H1 (cell line): ENCODE measurements around the gene SPPL3. TPM values are rescaled to one million over a fixed set of nuclear protein-coding genes. Genes with fewer than 3 reads are reported as not detected.

Experiments used
- CTCF ChIA-PET: fragments of 300-600 bp; sonication (Branson Sonifier 250); formaldehyde crosslinking; loops from one replicate; lab custom pipeline; 2021; ENCODE audit not compliant: partially characterized antibody; lab: Charles Lee
- POLR2A ChIA-PET: fragments of 300-600 bp; sonication (Branson Sonifier 250); formaldehyde crosslinking; loops from one replicate; lab custom pipeline; 2021; ENCODE audit warnings: inconsistent platforms; ENCODE audit not compliant: partially characterized antibody; lab: Charles Lee
- DNase-seq, 2 experiments: peaks; one replicate each; pipeline versions ENCODE4 v3.0.0 to v3.0.0-alpha.2; 2010 to 2022; ENCODE audit warnings: low spot score in 2 of 2, low read depth in 1 of 2, mixed read lengths in 1 of 2
- FAIRE-seq: peaks from 2 replicates; lab custom pipeline; 2011; peaks lifted over from hg19 to GRCh38; lab: Jason Lieb, UNC
- H2AFZ ChIP-seq: 2 replicates; pipeline ENCODE4 v1.8.1; 2012; ENCODE audit warnings: low read length, inconsistent platforms
- H2AK5ac ChIP-seq: 2 replicates; pipeline ENCODE4 v1.6.1; 2013; ENCODE audit warnings: low read depth, low read length
- H2BK120ac ChIP-seq: replicated peaks from 2 replicates; pipeline ENCODE3; 2013; ENCODE audit warnings: low read depth, low read length, inconsistent platforms
- H2BK12ac ChIP-seq: 2 replicates; pipeline ENCODE4 v1.6.1; 2013; ENCODE audit warnings: low read depth, low read length
- H2BK15ac ChIP-seq: 2 replicates; pipeline ENCODE4 v1.6.1; 2013; ENCODE audit warnings: low read length
- H2BK20ac ChIP-seq: 2 replicates; pipeline ENCODE4 v1.6.1; 2013; ENCODE audit warnings: low read length
- H2BK5ac ChIP-seq: 2 replicates; pipeline ENCODE4 v1.6.1; 2013; ENCODE audit warnings: low read depth, low read length
- H3K14ac ChIP-seq: 2 replicates; pipeline ENCODE4 v1.6.1; 2013; ENCODE audit warnings: inconsistent platforms; ENCODE audit not compliant: insufficient read length
- H3K18ac ChIP-seq: 2 replicates; pipeline ENCODE4 v1.6.1; 2013; ENCODE audit warnings: low read length; ENCODE audit errors: extremely low read depth
- H3K23ac ChIP-seq: 2 replicates; pipeline ENCODE4 v1.6.1; 2013; ENCODE audit warnings: inconsistent platforms; ENCODE audit not compliant: insufficient read length
- H3K23me2 ChIP-seq: 2 replicates; pipeline ENCODE4 v1.6.1; 2013; ENCODE audit warnings: low read depth, low read length
- H3K27ac ChIP-seq: 2 replicates; pipeline ENCODE4 v1.6.1; 2011; ENCODE audit warnings: low read depth, low read length, inconsistent platforms
- H3K27me3 ChIP-seq, 4 experiments: replicated peaks in 1 of 4; 1 replicate in 1 of 4; 2 replicates in 3 of 4; pipeline versions ENCODE4 v1.6.1 to v1.8.1; 2011 to 2013; ENCODE audit warnings: low read length in 3 of 4, mild to moderate bottlenecking in 3 of 4, inconsistent platforms in 2 of 4, mixed read lengths in 2 of 4, moderate library complexity in 1 of 4; ENCODE audit not compliant: control insufficient read depth in 3 of 4, insufficient read depth in 3 of 4; ENCODE audit errors: extremely low read depth in 1 of 4
- H3K36me3 ChIP-seq, 4 experiments: 2 replicates each; pipeline versions ENCODE4 v1.6.1 to v1.8.1; 2011 to 2013; ENCODE audit warnings: mild to moderate bottlenecking in 4 of 4, low read length in 3 of 4, moderate library complexity in 2 of 4, control low read depth in 1 of 4, inconsistent platforms in 1 of 4; ENCODE audit not compliant: insufficient read depth in 4 of 4, control insufficient read depth in 2 of 4
- H3K4ac ChIP-seq: replicated peaks from 2 replicates; pipeline ENCODE3; 2013; ENCODE audit warnings: low read length, low read depth, mixed read lengths, inconsistent platforms; ENCODE audit not compliant: insufficient read length
- H3K4me1 ChIP-seq, 4 experiments: replicated peaks in 1 of 4; 1 replicate in 1 of 4; 2 replicates in 3 of 4; pipeline versions ENCODE4 v1.6.1 to v1.8.1; 2011 to 2013; ENCODE audit warnings: low read length in 3 of 4, inconsistent platforms in 2 of 4, mixed read lengths in 1 of 4; ENCODE audit not compliant: insufficient read depth in 4 of 4, control insufficient read depth in 3 of 4
- H3K4me2 ChIP-seq, 2 experiments: 2 replicates each; pipeline versions ENCODE4 v1.6.1 to v1.8.1; 2011 to 2013; ENCODE audit warnings: low read depth in 2 of 2, low read length in 2 of 2, control low read depth in 1 of 2, inconsistent platforms in 1 of 2, mild to moderate bottlenecking in 1 of 2; ENCODE audit not compliant: insufficient read depth in 1 of 2
- H3K4me3 ChIP-seq, 4 experiments: fragments of 200-600, 300-600 bp in 1 of 4; sonication (generic), shearing (Covaris generic), sonication (Bioruptor Twin) in 1 of 4; 2 replicates each; pipeline versions ENCODE4 v1.5.1 to v1.8.1; 2011 to 2016; ENCODE audit warnings: low read length in 4 of 4, low read depth in 3 of 4, control low read depth in 2 of 4, inconsistent platforms in 2 of 4, mild to moderate bottlenecking in 2 of 4, mixed read lengths in 1 of 4, moderate library complexity in 1 of 4; ENCODE audit not compliant: insufficient read depth in 2 of 4; ENCODE audit errors: extremely low read depth in 1 of 4
- H3K56ac ChIP-seq: replicated peaks from 2 replicates; pipeline ENCODE3; 2013; ENCODE audit warnings: low read depth, mild to moderate bottlenecking, mixed read lengths, low read length, inconsistent platforms; ENCODE audit not compliant: insufficient read length
- H3K79me1 ChIP-seq: 2 replicates; pipeline ENCODE4 v1.6.1; 2013; ENCODE audit warnings: low read depth, low read length, control low read depth
- H3K79me2 ChIP-seq, 2 experiments: 2 replicates each; pipeline versions ENCODE4 v1.6.1 to v1.8.1; 2012 to 2013; ENCODE audit warnings: low read length in 2 of 2, mild to moderate bottlenecking in 2 of 2, inconsistent platforms in 1 of 2; ENCODE audit not compliant: insufficient read depth in 2 of 2, control insufficient read depth in 1 of 2
- H3K9ac ChIP-seq, 4 experiments: replicated peaks in 1 of 4; 1 replicate in 1 of 4; 2 replicates in 3 of 4; pipeline versions ENCODE4 v1.6.1 to v1.8.1; 2011 to 2013; ENCODE audit warnings: low read depth in 3 of 4, low read length in 3 of 4, control low read depth in 2 of 4, mild to moderate bottlenecking in 2 of 4, moderate library complexity in 2 of 4, inconsistent platforms in 1 of 4; ENCODE audit errors: extremely low read depth in 1 of 4
- H3K9me3 ChIP-seq, 2 experiments: 2 replicates each; pipeline versions ENCODE4 v1.6.1 to v1.8.1; 2012 to 2013; ENCODE audit warnings: mild to moderate bottlenecking in 2 of 2, moderate library complexity in 2 of 2, control low read depth in 1 of 2, inconsistent platforms in 1 of 2, low read depth in 1 of 2, low read length in 1 of 2, mixed read lengths in 1 of 2; ENCODE audit not compliant: insufficient read depth in 2 of 2
- H4K20me1 ChIP-seq, 2 experiments: replicated peaks in 1 of 2; 2 replicates each; pipeline versions ENCODE3 to v1.8.1; 2011 to 2013; ENCODE audit warnings: inconsistent platforms in 2 of 2, low read length in 2 of 2, mild to moderate bottlenecking in 1 of 2; ENCODE audit not compliant: insufficient read depth in 2 of 2, control insufficient read depth in 1 of 2
- H4K5ac ChIP-seq: 2 replicates; pipeline ENCODE4 v1.6.1; 2013; ENCODE audit warnings: low read length, low read depth, mixed read lengths, inconsistent platforms; ENCODE audit not compliant: insufficient read length
- H4K8ac ChIP-seq: 2 replicates; pipeline ENCODE4 v1.8.0; 2013; ENCODE audit warnings: mild to moderate bottlenecking, moderate library complexity, low read length, inconsistent platforms; ENCODE audit not compliant: insufficient read depth; ENCODE audit errors: extremely low read depth
- H4K91ac ChIP-seq: replicated peaks from 2 replicates; pipeline ENCODE3; 2013; ENCODE audit warnings: low read length, mixed read lengths, inconsistent platforms; ENCODE audit not compliant: insufficient read length
- CBX8 ChIP-seq: fragments of 300-800, 300-1000 bp; sonication (generic); IDR thresholded peaks from 2 replicates; pipeline ENCODE4 v1.7.1; 2016; ENCODE audit warnings: low read depth, low read length, borderline replicate concordance
- CHD1 ChIP-seq: IDR thresholded peaks from 2 replicates; pipeline ENCODE4 v1.6.1; 2012; ENCODE audit warnings: low read depth, low read length, improper control_type of control experiment
- CTBP2 ChIP-seq: IDR thresholded peaks from 2 replicates; pipeline ENCODE4 v1.7.0; 2011; ENCODE audit warnings: borderline replicate concordance, mild to moderate bottlenecking, moderate library complexity, mixed read lengths, low read length; ENCODE audit not compliant: insufficient read depth, insufficient read length
- EZH2 ChIP-seq: fragments of 200-600 bp; sonication (generic); IDR thresholded peaks from 2 replicates; pipeline ENCODE4 v1.7.1; 2012; ENCODE audit warnings: low read depth, mild to moderate bottlenecking, moderate library complexity, low read length, inconsistent platforms; ENCODE audit not compliant: severe bottlenecking
- GABPA ChIP-seq: IDR thresholded peaks from 2 replicates; pipeline ENCODE4 v1.6.1; 2011; ENCODE audit warnings: mild to moderate bottlenecking, low read length, moderate library complexity, borderline replicate concordance; ENCODE audit not compliant: insufficient read depth
- KDM1A ChIP-seq: fragments of 200-600, 300-600 bp; sonication (generic); IDR thresholded peaks from 2 replicates; pipeline ENCODE4 v1.7.1; 2016; ENCODE audit warnings: mild to moderate bottlenecking, low read length, borderline replicate concordance
- PHF8 ChIP-seq: fragments of 200-600 bp; sonication (generic); conservative IDR thresholded peaks from 2 replicates; pipeline ENCODE4 v1.7.1; 2012; ENCODE audit warnings: low read depth, mild to moderate bottlenecking, inconsistent platforms, low read length, moderate library complexity
- POLR2A ChIP-seq, 2 experiments: IDR thresholded peaks; 1 replicate in 1 of 2; 2 replicates in 1 of 2; pipeline ENCODE4 v1.6.1; 2011; ENCODE audit warnings: low read depth in 2 of 2, low read length in 2 of 2, mild to moderate bottlenecking in 2 of 2; ENCODE audit errors: control extremely low read depth in 1 of 2
- RBBP5 ChIP-seq: IDR thresholded peaks from 2 replicates; pipeline ENCODE4 v1.7.1; 2012; ENCODE audit warnings: low read depth, mild to moderate bottlenecking, inconsistent platforms, low read length, moderate library complexity, borderline replicate concordance
- SP2 ChIP-seq: IDR thresholded peaks from 2 replicates; pipeline ENCODE4 v1.6.1; 2012; ENCODE audit warnings: mild to moderate bottlenecking, low read length, inconsistent platforms
- TCF12 ChIP-seq: IDR thresholded peaks from 2 replicates; pipeline ENCODE4 v1.6.1; 2011; ENCODE audit warnings: low read depth, mild to moderate bottlenecking, low read length
- YY1 ChIP-seq: IDR thresholded peaks from 2 replicates; pipeline ENCODE4 v1.6.1; 2011; ENCODE audit warnings: low read depth, mild to moderate bottlenecking, low read length
- WGBS, 2 experiments: shearing (Covaris generic) in 1 of 2; methylation state at CpG; one replicate each; pipeline versions ENCODE4 v1.1.6 to v1.1.7; 2013 to 2015; ENCODE audit warnings: low lambda C conversion rate in 2 of 2, mixed read lengths in 2 of 2, inconsistent platforms in 1 of 2, low coverage in 1 of 2, missing lambda C conversion rate in 1 of 2; ENCODE audit not compliant: insufficient replicate concordance in 2 of 2, insufficient coverage in 1 of 2, insufficient read length in 1 of 2; ENCODE audit errors: extremely low coverage in 1 of 2, missing lambda C conversion rate in 1 of 2; 5-methylcytosine and 5-hydroxymethylcytosine counted together
- polyA plus RNA-seq, 7 experiments: library from polyadenylated mRNA; depleted of rRNA in 3 of 7; stranded (reverse) in 5 of 7; unstranded in 2 of 7; fragments of >200 nt in 5 of 7; fragments of 200-250 nt in 2 of 7; gene quantifications; 1 replicate in 5 of 7; 2 replicates in 1 of 7; 4 replicates in 1 of 7; pipeline versions ENCODE4 v1.2.1 to v1.2.3, GENCODE V29; 2011 to 2013; ENCODE audit warnings: missing spikeins in 2 of 7, mixed read lengths in 2 of 7
- total RNA-seq: library from RNA; stranded (reverse); fragmentation: NEBNext Ultra II Directional; extraction: Animal tissue kit (Norgen Biotek cat#: 25700); gene quantifications from 2 replicates; pipeline ENCODE4 v1.2.1, GENCODE V29; 2021
- TF ChIP-seq, protein P1 (sequence below): IDR thresholded peaks from 2 replicates; pipeline ENCODE4 v1.6.1; 2011; ENCODE audit warnings: low read length, improper control_type of control experiment

The SPPL3 gene
- total and polyA plus RNA-seq, 2 of the 8 experiments (the other 6 are each of a cell fraction or from before 2014, with no cell fraction given): 27.3 to 48.4 TPM

DNA sequence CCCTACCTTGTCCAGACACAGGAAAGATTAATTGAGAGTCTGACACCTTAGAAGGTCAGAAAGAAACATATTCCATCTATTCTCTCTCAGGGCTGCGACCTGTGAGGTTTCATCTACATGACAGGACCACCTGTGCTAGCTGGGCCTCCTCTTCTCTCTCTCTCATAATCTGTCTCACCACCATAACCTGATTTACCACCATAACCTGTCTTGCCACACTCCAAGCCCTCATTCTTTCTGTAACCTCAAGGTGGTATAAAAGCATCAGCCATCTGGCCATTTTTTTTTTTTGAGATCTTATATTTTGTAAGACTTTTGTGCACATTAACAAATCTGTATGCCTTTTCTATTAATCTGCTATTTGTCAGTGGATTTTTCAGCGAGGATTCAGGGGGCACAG, 103.0 kb downstream of the SPPL3 start:
- no peak overlapping the region for H3K4me3 ChIP-seq
- no peak overlapping the region for H2AK5ac ChIP-seq
- H3K9ac ChIP-seq: no peak overlapping the region
- FAIRE-seq (no peak), DNase-seq (no peak)
- WGBS, 2 experiments: 76% methylated on average over 2 of the region's 2 CpGs; no CpG with 5 or more reads in 1 of the 2 experiments
- POLR2A ChIA-PET: interaction anchor here (0.6 to 1.2 kb wide), 2 partner anchors 16 to 150 kb away, joined by 4 read pairs; no protein-coding TSS in a partner anchor
- no peak overlapping the region for H3K18ac ChIP-seq
- no peaks in the 10 kb centered on the region for H3K23me2 ChIP-seq
- H2BK5ac ChIP-seq: no peak overlapping the region
- no peaks in the 10 kb centered on the region for H3K27me3 ChIP-seq
- H4K8ac ChIP-seq: no peak overlapping the region
- H3K79me2 ChIP-seq: peaks cover 0 to 7% of the 10 kb centered on the region in 2 experiments; a peak in 1 of 4 replicates
- H2BK120ac ChIP-seq: no peak overlapping the region
- no peak overlapping the region for H3K4ac ChIP-seq
- H4K5ac ChIP-seq: no peak overlapping the region
- peaks cover 0 to 10% (median 1%) of the 10 kb centered on the region in 4 experiments; a peak in 3 of 7 replicates for H3K4me1 ChIP-seq
- H3K4me2 ChIP-seq: no peak overlapping the region
- H2BK12ac ChIP-seq: no peak overlapping the region
- no peak overlapping the region for H3K23ac ChIP-seq
- no peak overlapping the region for H4K91ac ChIP-seq
- H3K56ac ChIP-seq: no peak overlapping the region
- H2BK15ac ChIP-seq: no peak overlapping the region
- no peak overlapping the region for H3K14ac ChIP-seq
- no peak overlapping the region for H2AFZ ChIP-seq
- no peaks in the 10 kb centered on the region; a peak in 1 of 4 replicates for H3K9me3 ChIP-seq
- no peaks in the 10 kb centered on the region; the same call in 1 of the 2 replicates for H3K79me1 ChIP-seq
- no peak overlapping the region for H2BK20ac ChIP-seq
- CTCF ChIA-PET: interaction anchor here (1.0 to 1.3 kb wide), 3 partner anchors 12 to 39 kb away, joined by 3 read pairs; no protein-coding TSS in a partner anchor
- H3K36me3 ChIP-seq: no peaks in the 10 kb centered on the region
- H3K27ac ChIP-seq: no peak overlapping the region
- H4K20me1 ChIP-seq: peaks cover 0 to 1% of the 10 kb centered on the region in 2 experiments
- TF ChIP-seq, protein P1, sequence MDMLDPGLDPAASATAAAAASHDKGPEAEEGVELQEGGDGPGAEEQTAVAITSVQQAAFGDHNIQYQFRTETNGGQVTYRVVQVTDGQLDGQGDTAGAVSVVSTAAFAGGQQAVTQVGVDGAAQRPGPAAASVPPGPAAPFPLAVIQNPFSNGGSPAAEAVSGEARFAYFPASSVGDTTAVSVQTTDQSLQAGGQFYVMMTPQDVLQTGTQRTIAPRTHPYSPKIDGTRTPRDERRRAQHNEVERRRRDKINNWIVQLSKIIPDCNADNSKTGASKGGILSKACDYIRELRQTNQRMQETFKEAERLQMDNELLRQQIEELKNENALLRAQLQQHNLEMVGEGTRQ: no peak
- TF ChIP-seq POLR2A (IDR thresholded peaks at IDR 0.05; ENCODE audit: control extremely low read depth in 1 of 2, low read depth in 2 of 2, low read length in 2 of 2): no peak
- TF ChIP-seq CBX8: no peak
- TF ChIP-seq TCF12: no peak
- TF ChIP-seq YY1: no peak
- TF ChIP-seq KDM1A: no peak
- TF ChIP-seq GABPA: no peak
- no peak for TF ChIP-seq RBBP5
- TF ChIP-seq CHD1: no peak
- no peak for TF ChIP-seq CTBP2
- TF ChIP-seq EZH2: no peak
- no peak for TF ChIP-seq SP2
- no peak for TF ChIP-seq PHF8
